ENCODE results near the gene PLXDC2.
A peak's percentile ranks its signal among the peaks of the same experiment; 100 is the strongest.

PLXDC2 gene

DNA sequence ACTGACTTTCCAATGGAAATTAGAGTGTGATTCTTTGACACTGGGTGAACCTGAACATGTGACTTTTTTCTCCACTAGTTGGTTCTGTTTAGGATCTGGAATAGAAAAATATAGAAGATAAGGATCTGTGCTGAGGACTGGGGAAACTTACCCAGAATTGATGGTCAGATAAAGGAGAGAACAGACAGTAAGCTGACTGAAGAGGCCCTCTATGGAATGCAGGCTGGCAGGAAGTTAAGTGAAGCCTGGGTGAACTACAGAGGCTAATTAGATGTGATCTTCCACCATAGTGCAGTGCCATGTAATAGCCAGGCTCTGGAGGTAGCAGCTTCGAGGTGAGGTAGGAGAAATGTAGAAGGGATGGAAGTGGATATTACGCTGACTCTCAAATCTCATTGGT is 455.3 kb downstream of the PLXDC2 start:
- no peak for DNase-seq (ENCODE audit: low read depth in 2 of 2)

DNA sequence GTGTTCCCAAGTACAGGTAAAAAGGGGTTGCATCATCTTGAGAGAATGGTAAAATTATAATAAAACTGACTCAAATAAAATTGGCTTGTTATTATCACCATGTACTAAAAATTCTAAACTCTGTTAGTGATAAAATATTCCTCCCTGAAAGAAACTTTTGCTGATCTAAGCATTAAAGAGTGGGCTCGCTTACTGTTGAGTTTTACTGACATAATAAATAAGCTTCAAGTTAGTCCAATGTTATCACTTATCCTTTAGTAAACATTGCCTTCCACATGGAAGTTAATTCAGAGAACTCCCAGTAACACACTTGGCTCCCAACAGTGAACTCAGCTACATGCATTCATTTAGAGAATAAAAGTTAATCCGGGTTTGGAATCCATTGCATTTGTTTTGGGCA is 456.4 kb downstream of the PLXDC2 start:
- no peak for DNase-seq (ENCODE audit: low read depth in 2 of 2)

DNA sequence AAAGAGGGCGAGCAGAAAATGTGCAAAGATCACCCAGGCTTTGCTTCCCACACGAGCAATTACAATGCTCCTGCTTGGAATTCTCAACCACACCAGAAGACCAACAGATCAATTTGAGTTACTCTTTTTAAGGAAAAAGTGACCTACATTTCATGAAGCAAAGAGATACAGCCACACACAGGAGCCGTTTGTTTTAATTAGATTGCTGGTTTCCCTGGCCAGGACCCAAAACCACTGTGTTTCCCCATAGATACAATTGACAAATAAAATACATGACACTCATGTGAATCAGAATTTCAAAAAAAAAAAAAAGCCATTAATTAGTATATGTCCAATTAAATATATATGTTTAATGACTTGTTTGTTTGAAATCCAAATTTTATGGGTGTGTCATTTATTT is 458.3 kb downstream of the PLXDC2 start:
- DNase-seq (ENCODE audit: low read depth in 2 of 2), result no peak

DNA sequence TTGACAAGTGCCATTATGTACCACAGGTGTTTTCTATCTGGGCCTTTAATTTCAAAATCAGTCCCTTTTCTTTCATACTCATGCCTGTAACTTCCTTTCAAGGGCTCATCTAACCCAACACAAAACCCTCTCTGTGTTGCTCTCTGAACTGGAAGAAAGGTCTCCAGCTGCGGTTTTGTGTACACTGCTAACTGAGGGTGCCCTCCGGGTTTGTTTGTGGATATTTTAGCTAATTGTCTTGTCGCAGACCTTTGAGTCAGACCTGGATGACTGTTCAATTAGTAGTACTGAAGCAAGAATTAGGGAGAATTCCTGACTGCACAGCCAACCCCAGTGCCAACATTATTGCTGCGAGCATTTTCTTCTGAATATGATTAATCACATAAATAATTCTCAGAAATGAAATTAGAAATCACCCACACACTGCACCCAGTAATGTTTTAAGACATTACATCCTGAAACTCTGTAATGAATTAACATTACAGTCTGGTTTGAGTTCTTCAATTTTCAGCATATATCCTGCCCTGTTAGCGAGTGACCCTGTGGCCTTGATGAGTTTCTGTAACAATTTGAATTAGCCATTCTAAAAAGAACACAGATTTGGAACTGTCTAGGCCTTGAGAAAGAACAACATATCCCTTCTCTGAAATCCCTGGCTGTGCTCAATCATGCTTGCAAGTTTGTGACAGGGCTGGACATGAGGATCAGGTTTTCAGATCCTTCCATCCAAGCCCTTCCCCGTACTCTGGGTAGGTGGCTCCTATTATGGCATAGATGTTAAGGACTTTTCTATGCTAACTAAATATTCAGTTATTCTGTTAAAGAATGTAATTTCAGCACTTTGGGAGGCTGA is 460.1 kb downstream of the PLXDC2 start:
- no peak for DNase-seq (ENCODE audit: low read depth in 2 of 2)

DNA sequence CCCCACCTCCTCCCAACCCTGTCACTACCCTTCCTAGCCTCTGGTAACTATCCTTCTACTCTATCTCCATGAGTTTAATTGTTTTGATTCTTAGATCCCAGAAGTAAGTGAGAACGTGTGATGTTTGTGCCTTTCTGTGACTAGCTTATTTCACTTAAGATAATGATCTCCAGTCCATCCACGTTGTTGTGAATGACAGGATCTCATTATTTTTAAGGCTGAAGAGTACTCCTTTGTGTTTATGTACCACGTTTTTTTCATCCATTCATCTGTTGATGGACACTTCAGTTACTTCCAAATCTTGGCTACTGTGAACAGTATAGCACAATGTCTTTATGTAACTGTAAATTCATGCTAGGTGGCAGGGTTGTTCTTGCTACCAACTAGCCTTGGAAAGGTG is 461.6 kb downstream of the PLXDC2 start:
- DNase-seq (ENCODE audit: low read depth in 2 of 2), result no peak

DNA sequence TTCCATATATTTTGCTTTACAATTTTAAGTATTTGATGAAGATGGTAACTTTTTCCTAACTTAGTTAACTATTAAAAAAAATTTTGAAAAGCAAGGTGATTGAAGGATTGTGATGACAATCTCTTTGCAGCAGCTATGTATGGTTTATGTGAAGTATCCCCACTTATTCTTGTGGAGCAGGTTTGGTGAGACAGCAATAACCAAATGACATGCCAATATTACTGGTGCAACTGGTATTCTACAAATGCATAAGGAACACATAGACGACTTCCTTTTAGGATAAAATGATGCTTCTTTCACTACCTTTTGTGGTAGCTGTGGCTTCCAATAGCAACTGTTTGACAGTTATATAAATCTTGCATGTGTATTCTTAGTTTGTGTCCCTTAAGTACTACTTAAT is 465.3 kb downstream of the PLXDC2 start:
- DNase-seq (ENCODE audit: low read depth in 2 of 2), result no peak

DNA sequence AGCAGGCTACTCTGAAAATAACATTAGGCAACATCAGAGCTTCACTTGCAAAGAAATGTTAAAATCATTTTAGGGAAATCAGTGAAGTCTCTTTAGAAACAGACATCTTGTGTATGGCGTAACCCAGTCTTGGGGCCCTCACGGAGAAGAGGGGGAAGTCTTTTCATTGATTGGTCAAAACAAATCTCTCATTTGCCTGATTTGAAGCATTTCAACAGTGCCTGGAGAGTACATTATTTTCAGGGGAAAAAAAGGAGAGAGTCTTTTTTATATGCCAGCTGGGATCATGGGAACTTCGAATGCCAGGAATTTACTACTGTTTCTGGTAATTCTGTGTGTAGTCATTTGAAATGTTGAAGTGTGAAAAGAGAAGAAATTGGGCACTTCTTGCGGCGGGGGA is 471.4 kb downstream of the PLXDC2 start:
- no peak for DNase-seq (ENCODE audit: low read depth in 2 of 2)

DNA sequence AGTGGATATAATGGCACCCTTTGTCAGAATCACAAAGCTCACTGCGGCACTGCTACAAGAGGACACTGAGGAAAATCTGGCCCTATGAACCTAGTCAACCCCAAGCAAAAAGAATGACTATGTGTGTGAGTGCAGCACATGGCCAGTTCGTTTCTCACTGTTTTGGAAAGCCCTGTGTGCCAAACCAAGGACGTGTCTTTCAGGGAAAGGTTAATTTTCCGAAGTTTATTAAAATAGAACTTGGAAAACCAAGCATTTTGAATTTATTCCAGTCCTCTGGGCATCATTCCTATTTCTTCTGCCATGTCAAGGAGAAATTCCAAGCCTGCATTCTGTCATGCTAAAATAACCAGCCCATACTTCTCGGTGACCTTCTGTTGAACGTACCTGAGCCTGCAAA is 471.8 kb downstream of the PLXDC2 start:
- DNase-seq (ENCODE audit: low read depth in 2 of 2), result no peak

DNA sequence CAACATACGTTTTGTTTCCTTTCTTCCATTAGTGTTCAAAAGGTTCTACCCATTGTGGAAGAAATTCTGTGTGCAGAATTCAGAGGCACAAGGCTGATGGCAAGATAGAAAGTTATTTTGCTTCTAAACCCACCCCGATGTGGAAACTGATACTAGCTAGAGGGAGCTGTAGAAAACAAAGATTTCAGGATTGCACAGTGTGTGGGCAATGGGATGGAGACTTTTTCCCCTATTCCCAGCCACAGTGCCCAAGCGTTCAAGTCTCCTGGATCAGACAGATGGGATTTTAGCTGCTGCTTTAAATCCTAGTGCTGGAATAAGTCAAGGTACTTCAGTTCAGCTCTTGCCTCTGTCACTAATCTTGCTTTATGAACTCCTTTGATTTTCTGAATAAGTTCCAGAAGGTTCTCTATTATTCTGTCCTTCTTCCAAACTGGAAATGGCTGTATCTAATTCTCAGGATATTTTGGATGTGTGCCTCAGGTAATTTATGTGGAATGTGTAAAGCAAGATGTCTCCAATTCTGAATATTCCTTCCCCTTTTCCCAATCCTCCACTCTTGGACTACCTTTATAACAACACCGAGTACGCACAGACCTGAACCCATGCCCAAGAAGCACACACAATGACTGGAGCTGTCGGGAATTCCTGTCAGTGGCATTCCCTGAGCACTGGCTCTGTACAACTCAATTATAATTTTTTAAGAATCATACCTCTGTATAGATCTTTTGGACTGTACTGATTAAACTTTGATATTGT is 473.0 kb downstream of the PLXDC2 start:
- DNase-seq (ENCODE audit: low read depth in 2 of 2), result no peak

DNA sequence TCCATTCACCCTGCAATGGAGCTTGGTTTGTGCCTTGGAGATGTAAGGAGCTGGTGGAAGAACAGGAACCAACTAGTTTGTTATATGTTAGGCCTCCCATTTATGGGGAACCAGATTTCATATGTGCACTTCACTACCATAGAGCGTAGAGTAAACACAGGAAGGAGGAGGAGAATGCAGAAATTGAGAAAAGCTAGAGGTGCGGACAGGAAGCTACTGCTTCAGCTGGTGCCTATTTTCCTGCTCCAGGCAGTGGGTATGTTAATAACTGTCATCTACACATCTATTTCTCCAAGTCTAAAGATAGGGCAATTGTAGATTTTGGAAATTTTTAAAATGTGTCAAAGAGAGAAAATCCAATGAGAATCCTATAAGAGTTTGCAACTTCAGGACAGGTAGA is 482.2 kb downstream of the PLXDC2 start:
- no peak for DNase-seq (ENCODE audit: low read depth in 2 of 2)

DNA sequence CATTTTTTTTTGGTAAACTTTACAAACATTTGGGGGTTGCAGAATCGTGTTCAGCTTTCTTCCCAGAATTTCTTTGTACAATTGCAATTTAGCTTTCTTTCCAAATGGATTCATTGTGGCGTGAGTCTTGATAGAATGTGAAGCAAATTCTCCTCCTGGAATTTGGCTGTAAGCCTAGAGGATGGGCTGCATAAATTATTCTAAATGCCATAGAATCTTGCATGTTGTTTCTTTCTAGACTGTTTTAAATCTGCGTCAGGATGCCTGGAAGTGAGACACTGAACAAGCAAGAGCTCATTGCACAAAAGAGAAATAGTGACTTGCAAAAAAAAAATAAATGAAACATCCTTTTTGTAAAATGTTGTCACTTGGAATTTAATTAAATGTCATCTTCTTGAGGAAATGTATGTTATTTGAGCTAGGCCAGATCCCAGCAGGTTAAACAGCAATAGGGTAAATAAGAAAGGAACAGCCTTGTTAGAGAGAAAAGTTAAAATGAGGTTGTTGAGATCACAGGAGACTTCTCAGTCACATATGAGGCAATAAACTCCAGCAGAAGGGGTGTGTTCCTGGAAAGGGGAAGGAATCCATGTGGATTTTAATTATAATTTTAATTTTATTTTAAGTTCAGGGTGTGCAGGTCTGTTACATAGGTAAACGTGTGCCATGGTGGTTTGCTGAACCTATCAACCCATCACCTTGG is 483.0 kb downstream of the PLXDC2 start:
- peak in 1 of 2 experiments; percentile 7 for DNase-seq (ENCODE audit: low read depth in 2 of 2)

DNA sequence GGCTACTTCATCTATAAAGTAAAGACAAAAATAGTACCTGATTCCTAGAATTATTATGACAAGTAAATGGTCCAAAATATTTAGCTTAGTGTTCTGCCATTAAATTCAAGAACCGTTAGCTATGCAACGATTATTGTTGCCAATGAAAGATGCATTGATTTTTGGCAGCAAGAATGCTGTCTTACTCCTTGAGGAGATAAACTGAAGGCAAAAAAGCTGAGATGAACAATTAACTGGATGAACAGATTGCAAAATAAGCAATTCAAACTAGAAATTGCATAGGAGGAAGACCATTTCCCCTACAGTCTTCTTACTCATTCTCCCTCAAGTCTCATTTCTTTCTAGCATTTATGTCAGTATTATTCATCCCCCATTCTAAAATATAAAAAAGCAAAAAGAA is 484.5 kb downstream of the PLXDC2 start:
- no peak for DNase-seq (ENCODE audit: low read depth in 2 of 2)

DNA sequence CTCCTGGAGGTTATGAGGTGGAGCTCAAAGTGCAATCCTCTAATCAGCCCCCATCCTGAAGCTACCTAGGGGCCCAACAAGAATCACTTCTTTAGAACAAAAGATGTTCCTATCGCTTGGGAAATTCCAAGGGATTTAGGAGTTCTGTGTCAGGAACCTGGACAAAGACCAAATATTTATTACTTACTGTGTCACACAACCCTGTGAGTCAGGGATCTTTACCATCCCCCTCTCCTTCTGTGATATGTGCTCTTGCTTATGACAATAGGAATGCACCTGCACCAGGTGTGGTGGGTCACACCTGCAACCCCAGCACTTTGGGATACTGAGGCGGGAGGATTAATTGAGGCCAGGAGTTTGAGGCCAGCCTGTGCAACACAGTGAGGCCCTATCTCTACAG is 485.8 kb downstream of the PLXDC2 start:
- DNase-seq (ENCODE audit: low read depth in 2 of 2), result no peak

DNA sequence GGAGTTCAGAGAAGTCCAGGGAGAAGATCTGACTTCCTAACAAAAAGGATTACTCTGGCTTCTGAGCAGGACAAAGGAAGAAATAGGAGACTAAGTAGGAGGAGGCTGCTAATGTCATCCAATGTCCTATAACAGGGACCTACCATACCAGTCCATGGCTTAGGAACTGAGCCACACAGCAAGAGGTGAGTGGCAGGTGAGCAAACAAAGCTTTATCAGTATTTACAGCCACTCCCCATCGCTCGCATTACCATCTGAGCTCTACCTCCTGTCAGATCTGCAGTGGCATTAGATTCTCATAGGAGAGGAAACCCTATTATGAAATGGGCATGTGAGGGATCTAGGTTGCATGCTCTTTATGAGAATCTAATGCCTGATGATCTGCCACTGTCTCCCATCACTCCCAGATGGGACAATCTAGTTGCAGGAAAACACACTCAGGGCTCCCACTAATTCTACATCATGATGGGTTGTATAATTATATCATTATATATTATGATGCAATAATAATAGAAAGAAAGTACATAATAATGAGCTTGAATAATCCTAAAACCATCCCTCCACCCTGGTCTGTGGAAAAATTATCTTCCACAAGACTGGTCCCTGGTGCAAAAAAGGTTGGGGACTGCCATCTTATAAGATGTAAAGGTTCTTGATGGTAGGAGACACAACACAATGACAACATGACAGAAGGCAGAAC is 487.4 kb downstream of the PLXDC2 start:
- DNase-seq (ENCODE audit: low read depth in 2 of 2), result no peak

DNA sequence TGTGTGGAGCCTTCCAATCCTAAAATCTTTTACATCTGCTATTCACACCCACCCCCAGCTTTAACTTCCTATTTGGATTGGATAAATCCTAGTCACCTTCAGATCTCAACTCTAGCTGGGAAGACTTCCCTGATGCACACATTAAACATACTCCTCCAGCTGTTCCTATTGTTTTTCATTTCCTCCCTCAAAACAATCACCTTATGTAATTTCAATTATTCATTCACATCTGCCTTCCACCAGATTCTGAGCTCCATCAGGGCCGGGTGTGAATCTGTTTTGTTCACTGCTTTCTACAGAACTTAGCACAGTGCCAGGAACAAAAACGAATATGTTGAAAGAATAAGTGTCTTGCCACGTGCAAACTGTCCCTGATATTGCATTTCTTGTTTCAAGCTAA is 497.4 kb downstream of the PLXDC2 start:
- no peak for DNase-seq (ENCODE audit: low read depth in 2 of 2)

DNA sequence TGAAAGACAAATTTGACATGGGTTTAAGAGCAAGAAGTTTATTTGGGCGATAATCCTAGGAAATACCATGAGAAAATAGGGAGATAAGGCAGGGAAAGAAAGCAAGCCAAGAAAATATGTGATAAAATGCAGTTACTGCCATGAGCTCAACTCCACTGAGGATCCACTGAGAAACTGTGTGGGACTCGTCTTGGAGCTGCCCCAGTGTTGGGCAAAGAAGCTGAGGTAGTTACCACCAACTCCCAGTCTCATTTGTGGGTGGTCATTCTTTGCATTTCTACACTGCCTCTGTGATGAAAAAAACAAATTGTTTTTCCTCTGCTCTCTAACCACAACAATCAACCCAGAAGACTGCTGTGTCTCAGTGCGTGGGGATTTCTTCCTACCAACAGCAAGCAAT is 498.2 kb downstream of the PLXDC2 start:
- no peak for DNase-seq (ENCODE audit: low read depth in 2 of 2)

DNA sequence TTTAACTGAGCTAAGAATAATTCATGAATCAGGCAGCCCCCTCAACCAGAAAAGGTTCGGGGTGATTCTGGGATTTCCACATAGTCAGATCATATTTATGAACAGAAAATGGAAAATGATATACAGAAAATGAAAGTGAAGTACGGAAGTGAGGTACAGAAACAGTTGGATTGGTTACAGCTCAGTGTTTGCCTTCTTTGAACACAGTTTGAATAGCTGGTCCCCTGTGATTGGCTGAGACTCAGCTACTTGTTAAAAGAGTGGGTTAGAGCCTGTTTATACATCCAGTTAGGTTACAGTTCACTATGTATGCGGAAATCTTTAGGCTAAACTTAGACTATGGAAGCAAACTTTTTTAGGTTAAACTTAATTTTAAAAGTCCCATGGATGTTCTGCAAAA is 511.7 kb downstream of the PLXDC2 start:
- no peak for DNase-seq (ENCODE audit: low read depth in 2 of 2)

DNA sequence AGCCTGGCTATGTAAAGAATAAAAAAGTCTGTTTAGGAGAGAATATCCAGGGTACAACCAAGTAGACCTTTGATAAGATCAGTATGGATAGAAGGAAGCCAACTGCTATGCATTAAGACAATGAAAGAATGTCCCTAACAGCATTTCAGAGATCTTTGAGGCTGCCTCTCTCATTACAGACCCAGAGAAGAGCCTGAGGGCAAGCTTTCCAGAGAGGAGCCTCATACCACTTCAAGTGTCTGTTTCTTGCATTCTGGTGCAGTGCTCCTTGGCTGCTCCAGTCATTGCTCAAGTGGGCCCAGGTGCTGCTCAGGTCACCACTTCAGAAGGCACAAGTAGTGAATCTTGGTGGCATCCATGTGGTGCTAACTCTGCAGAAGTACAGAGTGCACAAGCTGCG is 514.0 kb downstream of the PLXDC2 start:
- DNase-seq (ENCODE audit: low read depth in 2 of 2), result no peak

DNA sequence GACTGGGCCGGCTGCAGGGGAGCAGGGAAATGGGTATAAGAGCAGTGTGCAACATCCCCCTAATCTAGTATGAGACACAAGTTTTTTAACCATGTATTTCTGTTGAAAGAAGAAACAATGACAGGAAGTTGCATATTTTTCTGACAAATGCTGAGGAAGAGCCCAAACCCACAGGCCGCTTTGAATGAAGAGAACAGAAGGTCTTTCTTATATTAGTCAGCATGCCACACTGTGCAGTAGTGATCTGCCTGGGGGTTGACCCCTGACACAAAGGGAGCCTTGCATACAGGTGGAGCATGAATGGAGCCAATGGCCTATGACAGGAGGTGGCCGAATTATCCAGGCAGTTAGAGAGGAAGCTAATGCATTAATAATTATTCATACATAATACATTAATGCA is 518.3 kb downstream of the PLXDC2 start:
- DNase-seq (ENCODE audit: low read depth in 2 of 2), result no peak

Measured in fibroblast of skin of left biceps (primary cell).